T-helper 22 cell (primary cell): ENCODE results near the gene CD300H.

Experiments
- DNase-seq: peaks from one replicate; pipeline ENCODE4 v3.0.0-alpha.2; 2020; ENCODE audit warnings: low read depth

Gene CD300H

GRCh38 chr17:74549343-74549742 lies 18.0 kb downstream of the CD300H start:
- no peak for DNase-seq

- DNase-seq: no peak
Measured at GRCh38 chr17:74547736-74548135, 19.6 kb downstream of the CD300H start.

GRCh38 chr17:74547264-74547663 lies 20.0 kb downstream of the CD300H start:
- no peak for DNase-seq

- DNase-seq: no peak
Measured at GRCh38 chr17:74546586-74546985, 20.7 kb downstream of the CD300H start.

- DNase-seq: no peak
Measured at GRCh38 chr17:74545843-74546230, 21.5 kb downstream of the CD300H start, which contains the start of gene CD300C. Gene CD300C, minus strand, starts transcription at chr17:74546115. Its CDS starts 333 bp downstream, at chr17:74545782.

- DNase-seq: no peak
Measured at GRCh38 chr17:74544991-74545842, 22.1 kb downstream of the CD300H start.

- no peak for DNase-seq
Measured at GRCh38 chr17:74543891-74544760, 23.2 kb downstream of the CD300H start.

GRCh38 chr17:74543406-74543805 lies 23.9 kb downstream of the CD300H start:
- no peak for DNase-seq

GRCh38 chr17:74542727-74543383 lies 24.5 kb downstream of the CD300H start:
- DNase-seq: no peak

- no peak for DNase-seq
Measured at GRCh38 chr17:74542166-74542565, 25.1 kb downstream of the CD300H start.

- no peak for DNase-seq
Measured at GRCh38 chr17:74541176-74542111, 25.9 kb downstream of the CD300H start.

- DNase-seq: no peak
Measured at GRCh38 chr17:74539281-74539820, 28.0 kb downstream of the CD300H start.

GRCh38 chr17:74536890-74537289 lies 30.4 kb downstream of the CD300H start:
- DNase-seq: no peak

GRCh38 chr17:74532115-74532514 lies 35.2 kb downstream of the CD300H start:
- no peak for DNase-seq

- DNase-seq: no peak
Measured at GRCh38 chr17:74531231-74531761, 36.0 kb downstream of the CD300H start, which contains the start of gene CD300LB. Gene CD300LB, minus strand, starts transcription at chr17:74531475. Its CDS starts 125 bp downstream, at chr17:74531350.

- DNase-seq: no peak
Measured at GRCh38 chr17:74530831-74531150, 36.5 kb downstream of the CD300H start.

GRCh38 chr17:74529243-74529642 lies 38.1 kb downstream of the CD300H start:
- no peak for DNase-seq

- DNase-seq: no peak
Measured at GRCh38 chr17:74528491-74529199, 38.7 kb downstream of the CD300H start.

- no peak for DNase-seq
Measured at GRCh38 chr17:74527756-74528155, 39.6 kb downstream of the CD300H start.

GRCh38 chr17:74527081-74527480 lies 40.2 kb downstream of the CD300H start:
- no peak for DNase-seq
